ENCODE data around the gene MYH9.

MYH9 gene

GRCh38 chr22:36383110-36383581 lies 4.6 kb downstream of the MYH9 start:
- H3K27ac Mint-ChIP-seq, result peak overlapping the region; percentile 92
- H3K36me3 Mint-ChIP-seq, result peaks cover 17% of the 10 kb centered on the region
- no peaks in the 10 kb centered on the region for H3K9me3 Mint-ChIP-seq (ENCODE audit: low read depth)
- H3K4me1 Mint-ChIP-seq (ENCODE audit: low read depth), result peaks cover 63% of the 10 kb centered on the region
- peak overlapping the region; percentile 84 for H3K4me3 Mint-ChIP-seq
- H3K27me3 Mint-ChIP-seq, result no peaks in the 10 kb centered on the region

- Mint-ChIP-seq H3K4me3 (peak overlapping the region; percentile 84), H3K4me1 (ENCODE audit: low read depth) (peaks cover 77% of the 10 kb centered on the region), H3K27ac (peak overlapping the region; percentile 97), H3K9me3 (ENCODE audit: low read depth) (no peaks in the 10 kb centered on the region), H3K36me3 (peaks cover 25% of the 10 kb centered on the region), H3K27me3 (no peaks in the 10 kb centered on the region)
Measured at GRCh38 chr22:36381513-36382128, 6.1 kb downstream of the MYH9 start.

- H3K27me3 Mint-ChIP-seq, result no peaks in the 10 kb centered on the region
- H3K4me3 Mint-ChIP-seq, result peak overlapping the region; percentile 84
- no peaks in the 10 kb centered on the region for H3K9me3 Mint-ChIP-seq (ENCODE audit: low read depth)
- peaks cover 16% of the 10 kb centered on the region for H3K36me3 Mint-ChIP-seq
- peak overlapping the region; percentile 97 for H3K27ac Mint-ChIP-seq
- peaks cover 83% of the 10 kb centered on the region for H3K4me1 Mint-ChIP-seq (ENCODE audit: low read depth)
Measured at GRCh38 chr22:36379593-36380361, 8.0 kb downstream of the MYH9 start.

GRCh38 chr22:36378869-36379217 lies 8.9 kb downstream of the MYH9 start:
- Mint-ChIP-seq H3K27ac (peak overlapping the region; percentile 97), H3K4me1 (ENCODE audit: low read depth) (peaks cover 84% of the 10 kb centered on the region), H3K27me3 (no peaks in the 10 kb centered on the region), H3K4me3 (peak overlapping the region; percentile 84), H3K9me3 (ENCODE audit: low read depth) (no peaks in the 10 kb centered on the region), H3K36me3 (peaks cover 17% of the 10 kb centered on the region)

- Mint-ChIP-seq H3K4me1 (ENCODE audit: low read depth) (peaks cover 88% of the 10 kb centered on the region), H3K9me3 (ENCODE audit: low read depth) (no peaks in the 10 kb centered on the region), H3K27ac (peak overlapping the region; percentile 97), H3K4me3 (peak overlapping the region; percentile 84), H3K27me3 (no peaks in the 10 kb centered on the region), H3K36me3 (peaks cover 15% of the 10 kb centered on the region)
Measured at GRCh38 chr22:36378080-36378868, 9.5 kb downstream of the MYH9 start.

GRCh38 chr22:36377022-36377631 lies 10.6 kb downstream of the MYH9 start:
- Mint-ChIP-seq H3K27me3 (no peaks in the 10 kb centered on the region), H3K4me1 (ENCODE audit: low read depth) (peaks cover 93% of the 10 kb centered on the region), H3K4me3 (peak overlapping the region; percentile 84), H3K9me3 (ENCODE audit: low read depth) (no peaks in the 10 kb centered on the region), H3K27ac (peak overlapping the region; percentile 97), H3K36me3 (peaks cover 12% of the 10 kb centered on the region)

- Mint-ChIP-seq H3K4me1 (ENCODE audit: low read depth) (peaks cover 94% of the 10 kb centered on the region), H3K9me3 (ENCODE audit: low read depth) (no peaks in the 10 kb centered on the region), H3K4me3 (peak overlapping the region; percentile 84), H3K27ac (peak overlapping the region; percentile 97), H3K36me3 (peaks cover 9% of the 10 kb centered on the region), H3K27me3 (no peaks in the 10 kb centered on the region)
Measured at GRCh38 chr22:36376265-36376664, 11.5 kb downstream of the MYH9 start.

- no peaks in the 10 kb centered on the region for H3K9me3 Mint-ChIP-seq (ENCODE audit: low read depth)
- peaks cover 9% of the 10 kb centered on the region for H3K36me3 Mint-ChIP-seq
- peaks cover 94% of the 10 kb centered on the region for H3K4me1 Mint-ChIP-seq (ENCODE audit: low read depth)
- H3K27ac Mint-ChIP-seq, result peak overlapping the region; percentile 97
- no peaks in the 10 kb centered on the region for H3K27me3 Mint-ChIP-seq
- H3K4me3 Mint-ChIP-seq, result peak overlapping the region; percentile 80
Measured at GRCh38 chr22:36375071-36375980, 12.4 kb downstream of the MYH9 start.

- Mint-ChIP-seq H3K27ac (peak overlapping the region; percentile 95), H3K27me3 (no peaks in the 10 kb centered on the region), H3K9me3 (ENCODE audit: low read depth) (no peaks in the 10 kb centered on the region), H3K4me1 (ENCODE audit: low read depth) (peaks cover 94% of the 10 kb centered on the region), H3K4me3 (peak overlapping the region; percentile 80), H3K36me3 (peaks cover 9% of the 10 kb centered on the region)
Measured at GRCh38 chr22:36374603-36375024, 13.2 kb downstream of the MYH9 start.

GRCh38 chr22:36373258-36373579 lies 14.5 kb downstream of the MYH9 start:
- H3K27me3 Mint-ChIP-seq, result no peaks in the 10 kb centered on the region
- peaks cover 9% of the 10 kb centered on the region for H3K36me3 Mint-ChIP-seq
- H3K4me1 Mint-ChIP-seq (ENCODE audit: low read depth), result peaks cover 93% of the 10 kb centered on the region
- peak overlapping the region; percentile 90 for H3K4me3 Mint-ChIP-seq
- peak overlapping the region; percentile 98 for H3K27ac Mint-ChIP-seq
- H3K9me3 Mint-ChIP-seq (ENCODE audit: low read depth), result no peaks in the 10 kb centered on the region

GRCh38 chr22:36371920-36372319 lies 15.8 kb downstream of the MYH9 start:
- H3K4me3 Mint-ChIP-seq, result peak overlapping the region; percentile 90
- H3K27me3 Mint-ChIP-seq, result no peaks in the 10 kb centered on the region
- H3K27ac Mint-ChIP-seq, result peak overlapping the region; percentile 98
- peaks cover 2% of the 10 kb centered on the region for H3K36me3 Mint-ChIP-seq
- H3K4me1 Mint-ChIP-seq (ENCODE audit: low read depth), result peaks cover 93% of the 10 kb centered on the region
- no peaks in the 10 kb centered on the region for H3K9me3 Mint-ChIP-seq (ENCODE audit: low read depth)

GRCh38 chr22:36369922-36370791 lies 17.6 kb downstream of the MYH9 start:
- peak overlapping the region; percentile 98 for H3K27ac Mint-ChIP-seq
- H3K9me3 Mint-ChIP-seq (ENCODE audit: low read depth), result no peaks in the 10 kb centered on the region
- H3K4me3 Mint-ChIP-seq, result peak overlapping the region; percentile 90
- H3K4me1 Mint-ChIP-seq (ENCODE audit: low read depth), result peaks cover 96% of the 10 kb centered on the region
- no peaks in the 10 kb centered on the region for H3K27me3 Mint-ChIP-seq
- H3K36me3 Mint-ChIP-seq, result peaks cover 6% of the 10 kb centered on the region

Data from activated naive CD8-positive, alpha-beta T cell (primary cell).